Endothelial cell (in vitro differentiated cells): ENCODE data around the gene GRIP1. TPM values are rescaled to one million over a fixed set of nuclear protein-coding genes. Genes with fewer than 3 reads are reported as not detected.

Experiments used
- DNase-seq: peaks from one replicate; pipeline ENCODE4 v3.0.0; 2021; ENCODE audit warnings: low spot score
- H3K27ac Mint-ChIP-seq: one replicate; pipeline ENCODE4 v1.8.0; 2021; ENCODE audit warnings: mixed read lengths, inconsistent platforms; ENCODE audit not compliant: unreplicated experiment
- H3K27me3 Mint-ChIP-seq: one replicate; pipeline ENCODE4 v1.8.0; 2021; ENCODE audit warnings: mild to moderate bottlenecking, moderate library complexity, mixed read lengths, inconsistent platforms; ENCODE audit not compliant: unreplicated experiment
- H3K36me3 Mint-ChIP-seq: one replicate; pipeline ENCODE4 v1.8.0; 2021; ENCODE audit warnings: mild to moderate bottlenecking, low read depth, mixed read lengths, inconsistent platforms; ENCODE audit not compliant: unreplicated experiment
- H3K4me1 Mint-ChIP-seq: one replicate; pipeline ENCODE4 v1.8.0; 2021; ENCODE audit warnings: mild to moderate bottlenecking, mixed read lengths, inconsistent platforms; ENCODE audit not compliant: unreplicated experiment
- H3K4me3 Mint-ChIP-seq: one replicate; pipeline ENCODE4 v1.8.0; 2021; ENCODE audit warnings: mild to moderate bottlenecking, mixed read lengths, inconsistent platforms; ENCODE audit not compliant: unreplicated experiment
- H3K9me3 Mint-ChIP-seq: one replicate; pipeline ENCODE4 v1.8.0; 2021; ENCODE audit warnings: mixed read lengths, inconsistent platforms; ENCODE audit not compliant: unreplicated experiment
- long read RNA-seq: library from polyadenylated mRNA; unstranded; transcript quantifications from one replicate; pipeline ENCODE4 v2.0.0, GENCODE V29; 2020; ENCODE audit not compliant: unreplicated experiment
- total RNA-seq: library from RNA; stranded (reverse); fragmentation: NEBNext Ultra II Directional; extraction: Animal tissue kit (Norgen Biotek cat#: 25700); gene quantifications from one replicate; pipeline ENCODE4 v1.2.1, GENCODE V29; 2021; ENCODE audit not compliant: unreplicated experiment
- TF ChIP-seq, protein P1 (sequence below): fragments of 200-600 bp; sonication (generic); IDR thresholded peaks from one replicate; pipeline ENCODE4 v1.5.0; 2021; ENCODE audit warnings: antibody characterized with exemption; ENCODE audit not compliant: unreplicated experiment

Gene GRIP1, protein sequence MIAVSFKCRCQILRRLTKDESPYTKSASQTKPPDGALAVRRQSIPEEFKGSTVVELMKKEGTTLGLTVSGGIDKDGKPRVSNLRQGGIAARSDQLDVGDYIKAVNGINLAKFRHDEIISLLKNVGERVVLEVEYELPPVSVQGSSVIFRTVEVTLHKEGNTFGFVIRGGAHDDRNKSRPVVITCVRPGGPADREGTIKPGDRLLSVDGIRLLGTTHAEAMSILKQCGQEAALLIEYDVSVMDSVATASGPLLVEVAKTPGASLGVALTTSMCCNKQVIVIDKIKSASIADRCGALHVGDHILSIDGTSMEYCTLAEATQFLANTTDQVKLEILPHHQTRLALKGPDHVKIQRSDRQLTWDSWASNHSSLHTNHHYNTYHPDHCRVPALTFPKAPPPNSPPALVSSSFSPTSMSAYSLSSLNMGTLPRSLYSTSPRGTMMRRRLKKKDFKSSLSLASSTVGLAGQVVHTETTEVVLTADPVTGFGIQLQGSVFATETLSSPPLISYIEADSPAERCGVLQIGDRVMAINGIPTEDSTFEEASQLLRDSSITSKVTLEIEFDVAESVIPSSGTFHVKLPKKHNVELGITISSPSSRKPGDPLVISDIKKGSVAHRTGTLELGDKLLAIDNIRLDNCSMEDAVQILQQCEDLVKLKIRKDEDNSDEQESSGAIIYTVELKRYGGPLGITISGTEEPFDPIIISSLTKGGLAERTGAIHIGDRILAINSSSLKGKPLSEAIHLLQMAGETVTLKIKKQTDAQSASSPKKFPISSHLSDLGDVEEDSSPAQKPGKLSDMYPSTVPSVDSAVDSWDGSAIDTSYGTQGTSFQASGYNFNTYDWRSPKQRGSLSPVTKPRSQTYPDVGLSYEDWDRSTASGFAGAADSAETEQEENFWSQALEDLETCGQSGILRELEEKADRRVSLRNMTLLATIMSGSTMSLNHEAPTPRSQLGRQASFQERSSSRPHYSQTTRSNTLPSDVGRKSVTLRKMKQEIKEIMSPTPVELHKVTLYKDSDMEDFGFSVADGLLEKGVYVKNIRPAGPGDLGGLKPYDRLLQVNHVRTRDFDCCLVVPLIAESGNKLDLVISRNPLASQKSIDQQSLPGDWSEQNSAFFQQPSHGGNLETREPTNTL
- 36.2 TPM for total RNA-seq
- long read RNA-seq, partial matches to known transcripts = 0 of 1 reads
- long read RNA-seq, other reads (novel, unspliced or antisense) = 1 of 1 reads

DNA sequence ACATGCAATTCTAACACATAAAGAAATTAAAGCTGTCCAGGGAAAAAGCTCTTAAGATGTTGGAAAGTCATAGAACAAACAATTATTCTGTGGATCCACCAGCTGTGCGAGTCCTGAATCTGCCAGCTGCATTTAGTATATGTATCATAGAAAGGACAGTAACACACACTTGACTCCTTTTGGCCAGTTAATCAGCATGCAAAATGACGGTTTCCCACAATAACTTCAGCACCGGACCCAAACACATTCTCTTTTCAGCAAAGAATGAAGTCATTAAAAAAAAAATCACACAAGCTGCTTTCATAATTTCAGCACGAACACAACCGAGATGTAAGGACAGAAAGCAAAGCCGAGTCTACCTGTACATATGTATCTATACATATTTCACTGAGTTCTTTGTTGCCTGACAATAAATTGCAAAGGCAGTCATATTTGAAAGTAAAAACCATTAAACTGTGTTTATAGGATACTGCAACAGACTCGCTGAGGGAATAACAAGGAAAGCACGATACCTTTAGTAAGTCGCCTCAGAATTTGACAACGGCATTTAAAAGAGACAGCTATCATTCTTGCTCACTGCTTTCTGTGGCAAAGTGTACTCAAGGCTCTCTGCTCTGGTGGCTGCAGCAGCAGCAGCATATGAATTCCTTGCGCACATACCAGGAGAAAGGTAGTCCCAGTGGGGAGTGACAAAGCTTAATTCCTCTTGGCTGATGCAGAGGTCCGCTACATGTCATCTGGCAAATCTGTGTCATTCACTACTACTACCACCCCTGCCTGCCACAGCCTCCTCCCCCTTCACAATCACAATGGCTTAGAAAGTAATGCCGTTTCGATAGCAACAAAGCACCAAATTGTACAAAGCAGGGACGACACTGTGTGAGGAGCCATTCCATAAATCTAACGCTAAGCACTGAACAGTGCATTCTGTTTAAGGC is at the start of gene GRIP1:
TSS of gene GRIP1 (minus strand) at position 739 of the 938 bp plus-strand sequence. CDS start at position 567, 172 bp downstream.
- Mint-ChIP-seq H3K27me3 (no peaks in the 10 kb centered on the region), H3K9me3 (no peaks in the 10 kb centered on the region), H3K4me3 (no peak within 1 kb of the TSS), H3K4me1 (no peaks in the 10 kb centered on the region), H3K27ac (no peak within 1 kb of the TSS), H3K36me3 (no peaks in the 10 kb centered on the region)
- TF ChIP-seq, protein P1, sequence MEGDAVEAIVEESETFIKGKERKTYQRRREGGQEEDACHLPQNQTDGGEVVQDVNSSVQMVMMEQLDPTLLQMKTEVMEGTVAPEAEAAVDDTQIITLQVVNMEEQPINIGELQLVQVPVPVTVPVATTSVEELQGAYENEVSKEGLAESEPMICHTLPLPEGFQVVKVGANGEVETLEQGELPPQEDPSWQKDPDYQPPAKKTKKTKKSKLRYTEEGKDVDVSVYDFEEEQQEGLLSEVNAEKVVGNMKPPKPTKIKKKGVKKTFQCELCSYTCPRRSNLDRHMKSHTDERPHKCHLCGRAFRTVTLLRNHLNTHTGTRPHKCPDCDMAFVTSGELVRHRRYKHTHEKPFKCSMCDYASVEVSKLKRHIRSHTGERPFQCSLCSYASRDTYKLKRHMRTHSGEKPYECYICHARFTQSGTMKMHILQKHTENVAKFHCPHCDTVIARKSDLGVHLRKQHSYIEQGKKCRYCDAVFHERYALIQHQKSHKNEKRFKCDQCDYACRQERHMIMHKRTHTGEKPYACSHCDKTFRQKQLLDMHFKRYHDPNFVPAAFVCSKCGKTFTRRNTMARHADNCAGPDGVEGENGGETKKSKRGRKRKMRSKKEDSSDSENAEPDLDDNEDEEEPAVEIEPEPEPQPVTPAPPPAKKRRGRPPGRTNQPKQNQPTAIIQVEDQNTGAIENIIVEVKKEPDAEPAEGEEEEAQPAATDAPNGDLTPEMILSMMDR = no peak
- DNase-seq = no peak

DNA sequence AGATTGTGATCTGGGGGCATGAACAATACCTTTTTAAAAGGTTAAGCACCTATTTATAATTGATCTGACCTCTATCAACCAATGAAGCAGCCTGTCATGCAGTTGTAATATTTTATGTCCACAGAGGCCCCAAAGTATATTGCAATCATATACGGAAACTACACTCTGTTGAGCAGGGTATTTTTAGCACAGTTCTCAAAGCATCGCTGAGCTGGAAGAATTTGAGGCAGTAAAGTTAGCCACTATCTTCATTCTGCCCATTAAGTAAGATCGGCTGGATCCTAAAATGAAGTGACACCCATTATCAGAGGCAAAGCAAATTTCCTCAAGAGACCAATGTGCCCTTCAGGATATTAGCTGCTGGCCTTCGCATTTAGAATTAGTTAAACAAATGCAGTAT is 47.7 kb upstream of the GRIP1 start:
- TF ChIP-seq, protein P1 = no peak
- no peak overlapping the region for H3K27ac Mint-ChIP-seq
- no peak overlapping the region for H3K4me3 Mint-ChIP-seq
- no peaks in the 10 kb centered on the region for H3K36me3 Mint-ChIP-seq
- H3K4me1 Mint-ChIP-seq = no peaks in the 10 kb centered on the region
- no peaks in the 10 kb centered on the region for H3K27me3 Mint-ChIP-seq
- DNase-seq = no peak
- H3K9me3 Mint-ChIP-seq = no peaks in the 10 kb centered on the region

DNA sequence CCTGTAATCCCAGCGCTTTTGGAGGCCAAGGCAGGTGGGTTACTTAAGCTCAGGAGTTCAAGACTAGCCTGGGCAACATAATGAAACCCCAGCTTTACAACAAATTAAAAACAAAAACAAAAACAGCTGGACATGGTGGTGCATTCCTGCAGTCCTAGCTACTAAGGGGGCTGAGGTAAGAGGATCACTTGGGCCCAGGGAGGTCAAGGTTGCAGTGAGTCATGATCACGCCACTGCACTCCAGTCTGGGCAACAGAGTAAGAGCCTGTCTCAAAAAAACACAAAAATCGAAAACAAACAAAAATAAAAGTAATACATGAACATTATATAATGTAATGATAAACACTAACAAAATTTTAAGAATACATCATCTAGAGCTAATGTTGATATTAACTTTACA is 46.2 kb upstream of the GRIP1 start:
- H3K4me3 Mint-ChIP-seq = no peak overlapping the region
- no peaks in the 10 kb centered on the region for H3K4me1 Mint-ChIP-seq

DNA sequence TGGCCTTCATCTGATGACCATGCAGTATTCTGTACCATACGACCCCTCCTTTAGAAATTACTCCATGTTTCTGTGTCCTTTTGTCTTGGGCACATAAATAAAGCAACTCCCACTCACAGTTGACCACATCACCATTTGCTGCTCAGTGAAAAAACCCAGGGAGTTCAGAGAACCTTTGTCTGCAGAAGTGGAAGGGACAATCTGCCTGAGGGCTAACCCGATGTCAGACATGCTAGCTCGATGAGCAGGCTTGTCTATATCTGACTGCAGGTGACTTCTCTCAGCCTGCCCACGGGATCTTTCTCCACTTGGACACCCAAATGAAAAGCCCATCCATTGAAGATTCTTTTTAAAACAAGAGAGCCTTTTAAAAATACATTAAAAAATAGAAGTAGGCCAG is 45.7 kb upstream of the GRIP1 start:
- H3K27ac Mint-ChIP-seq = no peak overlapping the region
- no peaks in the 10 kb centered on the region for H3K27me3 Mint-ChIP-seq
- DNase-seq = no peak
- H3K4me1 Mint-ChIP-seq = no peaks in the 10 kb centered on the region
- no peaks in the 10 kb centered on the region for H3K36me3 Mint-ChIP-seq
- TF ChIP-seq, protein P1 = no peak
- no peaks in the 10 kb centered on the region for H3K9me3 Mint-ChIP-seq
- no peak overlapping the region for H3K4me3 Mint-ChIP-seq

More for the DNA sequence above, 46.2 kb upstream of the GRIP1 start:
- Mint-ChIP-seq H3K36me3 (no peaks in the 10 kb centered on the region), H3K27ac (no peak overlapping the region), H3K27me3 (no peaks in the 10 kb centered on the region), H3K9me3 (no peaks in the 10 kb centered on the region)
- TF ChIP-seq, protein P1 = no peak
- DNase-seq = no peak
